ENCODE measurements around the gene HSFY2. TPM values are rescaled to one million over a fixed set of nuclear protein-coding genes. Genes with fewer than 3 reads are reported as not detected.
"Not testable (repeated sequence)": the region's sequence is repeated elsewhere in the genome, so short reads cannot be mapped to it uniquely, and the experiment has no call there.

HSFY2 gene, protein sequence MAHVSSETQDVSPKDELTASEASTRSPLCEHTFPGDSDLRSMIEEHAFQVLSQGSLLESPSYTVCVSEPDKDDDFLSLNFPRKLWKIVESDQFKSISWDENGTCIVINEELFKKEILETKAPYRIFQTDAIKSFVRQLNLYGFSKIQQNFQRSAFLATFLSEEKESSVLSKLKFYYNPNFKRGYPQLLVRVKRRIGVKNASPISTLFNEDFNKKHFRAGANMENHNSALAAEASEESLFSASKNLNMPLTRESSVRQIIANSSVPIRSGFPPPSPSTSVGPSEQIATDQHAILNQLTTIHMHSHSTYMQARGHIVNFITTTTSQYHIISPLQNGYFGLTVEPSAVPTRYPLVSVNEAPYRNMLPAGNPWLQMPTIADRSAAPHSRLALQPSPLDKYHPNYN
- total RNA-seq (2014; rRNA removed; shearing (Covaris generic)) = not detected in 2 replicates

- DNase-seq (ENCODE audit: low spot score); in situ Hi-C loops (cut with HindIII; ENCODE audit: low sequenced_read_pairs): not testable (repeated sequence)
Measured at GRCh38 chrY:18773635-18774034, at the start of gene HSFY2. Gene HSFY2, minus strand, starts transcription at chrY:18773735. Its CDS starts 117 bp downstream, at chrY:18773618.

DNA sequence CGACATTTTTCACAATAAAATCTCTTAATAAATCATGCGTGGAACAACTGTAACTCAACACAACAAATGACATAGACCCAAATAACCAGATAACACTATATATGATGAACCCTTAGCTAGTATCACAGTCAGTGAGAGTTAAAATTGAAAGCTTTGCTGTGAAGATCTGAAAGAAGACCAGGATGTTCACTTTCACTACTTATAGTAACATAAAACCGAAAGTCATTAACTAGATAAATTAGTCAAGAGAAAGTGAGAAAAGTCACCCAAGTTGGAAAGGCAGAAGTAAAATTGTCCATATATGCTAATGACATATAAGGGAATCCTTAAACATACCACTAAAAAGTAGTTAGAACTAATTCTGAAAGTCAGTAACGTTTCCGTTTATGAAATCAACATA, 42.2 kb upstream of the HSFY2 start:
- DNase-seq (ENCODE audit: low spot score); in situ Hi-C loops (cut with HindIII; ENCODE audit: low sequenced_read_pairs): not testable (repeated sequence)

GRCh38 chrY:18788757-18789406, 15.3 kb upstream of the HSFY2 start:
- in situ Hi-C loops (cut with HindIII; ENCODE audit: low sequenced_read_pairs); DNase-seq (ENCODE audit: low spot score): not testable (repeated sequence)

DNA sequence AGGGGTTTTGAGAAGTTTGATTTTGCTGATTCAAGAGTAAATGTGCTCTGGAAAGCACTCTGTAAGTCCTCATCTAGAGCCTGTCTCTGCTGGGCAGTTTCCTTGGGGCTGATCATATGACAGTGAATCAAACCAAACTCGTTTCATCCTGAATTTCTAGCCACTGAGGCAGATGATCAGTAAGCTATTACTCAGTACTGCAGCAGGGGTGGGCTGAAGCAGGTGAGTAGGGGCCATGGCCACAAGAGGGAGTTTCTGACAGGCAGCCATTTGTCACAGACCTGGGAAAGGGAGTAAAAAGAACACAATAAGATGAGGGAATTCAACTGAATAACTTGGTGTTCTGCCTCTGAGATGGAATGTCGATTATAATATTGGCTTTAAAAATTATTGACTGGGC, 19.5 kb downstream of the HSFY2 start:
- in situ Hi-C loops (cut with HindIII; ENCODE audit: low sequenced_read_pairs); DNase-seq (ENCODE audit: low spot score): not testable (repeated sequence)

GRCh38 chrY:18753133-18753815, 20.3 kb downstream of the HSFY2 start:
- in situ Hi-C loops (cut with HindIII; ENCODE audit: low sequenced_read_pairs) = not testable (repeated sequence)

GRCh38 chrY:18723714-18724113, 49.8 kb downstream of the HSFY2 start:
- DNase-seq (ENCODE audit: low spot score); in situ Hi-C loops (cut with HindIII; ENCODE audit: low sequenced_read_pairs): not testable (repeated sequence)

More at GRCh38 chrY:18753133-18753815, 20.3 kb downstream of the HSFY2 start:
- DNase-seq (ENCODE audit: low spot score) = not testable (repeated sequence)

Other genes with a start within 250 kb of the HSFY2 start
- not detected in 2 replicates for gene HSFY1, start 227.0 kb downstream of the HSFY2 start, total RNA-seq (2014; rRNA removed; shearing (Covaris generic))

All from G401 (cell line).